ENCODE measurements around the gene CLMP.

Gene CLMP

GRCh38 chr11:123203471-123203870 is 8.4 kb upstream of the CLMP start:
- no peak overlapping the region for H3K4me3 ChIP-seq (ENCODE audit: insufficient read depth in 1 of 2, low read depth in 1 of 2, low read length in 2 of 2)
- no peak overlapping the region for H2AFZ ChIP-seq (ENCODE audit: low read depth, low read length)
- peak overlapping the region in 1 of 2 experiments; percentile 33 for H3K18ac ChIP-seq (ENCODE audit: low read depth in 1 of 2, low read length in 2 of 2)
- H3K36me3 ChIP-seq (ENCODE audit: control insufficient read depth in 1 of 2, insufficient read depth in 2 of 2, low read depth in 1 of 2, low read length in 2 of 2), result no peaks in the 10 kb centered on the region
- no peak overlapping the region for H3K4me2 ChIP-seq (ENCODE audit: low read length, poor library complexity, severe bottlenecking)
- H2BK12ac ChIP-seq (ENCODE audit: low read length in 2 of 2), result peak overlapping the region in 1 of 2 experiments; percentile 15
- 24% methylated on average over 2 of the region's 4 CpGs for WGBS
- no peak overlapping the region for H2BK120ac ChIP-seq (ENCODE audit: low read depth, low read length)
- H3K27ac ChIP-seq (ENCODE audit: low read length, poor library complexity, severe bottlenecking), result no peak overlapping the region
- H3K4me1 ChIP-seq (ENCODE audit: control insufficient read depth, insufficient read depth, low read depth, low read length), result peaks cover 3% of the 10 kb centered on the region
- no peak overlapping the region for H3K23ac ChIP-seq (ENCODE audit: low read length in 2 of 2)
- H3K27me3 ChIP-seq (ENCODE audit: control insufficient read depth in 1 of 2, insufficient read depth in 1 of 2, low read length in 2 of 2), result no peaks in the 10 kb centered on the region
- no peak overlapping the region for H2BK15ac ChIP-seq (ENCODE audit: low read depth, poor library complexity, severe bottlenecking)
- no peaks in the 10 kb centered on the region for H3K9me3 ChIP-seq (ENCODE audit: control insufficient read depth, low read length)
- DNase-seq, result no peak
- no peak overlapping the region for H2AK5ac ChIP-seq (ENCODE audit: low read length, severe bottlenecking)
- no peaks in the 10 kb centered on the region for H3K79me1 ChIP-seq (replicated peaks; ENCODE audit: low read length, poor library complexity, severe bottlenecking)
- no peak overlapping the region for H4K91ac ChIP-seq (ENCODE audit: low read length)
- no peak overlapping the region for H2BK5ac ChIP-seq (ENCODE audit: low read depth, low read length, poor library complexity, severe bottlenecking)
- H3K14ac ChIP-seq (ENCODE audit: low read length in 2 of 2), result no peak overlapping the region
- H4K8ac ChIP-seq (ENCODE audit: low read length), result no peak overlapping the region
- H3K9ac ChIP-seq (ENCODE audit: low read length), result no peak overlapping the region
- H3K4ac ChIP-seq (ENCODE audit: low read depth in 1 of 2, low read length in 2 of 2), result peak overlapping the region in 1 of 2 experiments; percentile 43

DNA sequence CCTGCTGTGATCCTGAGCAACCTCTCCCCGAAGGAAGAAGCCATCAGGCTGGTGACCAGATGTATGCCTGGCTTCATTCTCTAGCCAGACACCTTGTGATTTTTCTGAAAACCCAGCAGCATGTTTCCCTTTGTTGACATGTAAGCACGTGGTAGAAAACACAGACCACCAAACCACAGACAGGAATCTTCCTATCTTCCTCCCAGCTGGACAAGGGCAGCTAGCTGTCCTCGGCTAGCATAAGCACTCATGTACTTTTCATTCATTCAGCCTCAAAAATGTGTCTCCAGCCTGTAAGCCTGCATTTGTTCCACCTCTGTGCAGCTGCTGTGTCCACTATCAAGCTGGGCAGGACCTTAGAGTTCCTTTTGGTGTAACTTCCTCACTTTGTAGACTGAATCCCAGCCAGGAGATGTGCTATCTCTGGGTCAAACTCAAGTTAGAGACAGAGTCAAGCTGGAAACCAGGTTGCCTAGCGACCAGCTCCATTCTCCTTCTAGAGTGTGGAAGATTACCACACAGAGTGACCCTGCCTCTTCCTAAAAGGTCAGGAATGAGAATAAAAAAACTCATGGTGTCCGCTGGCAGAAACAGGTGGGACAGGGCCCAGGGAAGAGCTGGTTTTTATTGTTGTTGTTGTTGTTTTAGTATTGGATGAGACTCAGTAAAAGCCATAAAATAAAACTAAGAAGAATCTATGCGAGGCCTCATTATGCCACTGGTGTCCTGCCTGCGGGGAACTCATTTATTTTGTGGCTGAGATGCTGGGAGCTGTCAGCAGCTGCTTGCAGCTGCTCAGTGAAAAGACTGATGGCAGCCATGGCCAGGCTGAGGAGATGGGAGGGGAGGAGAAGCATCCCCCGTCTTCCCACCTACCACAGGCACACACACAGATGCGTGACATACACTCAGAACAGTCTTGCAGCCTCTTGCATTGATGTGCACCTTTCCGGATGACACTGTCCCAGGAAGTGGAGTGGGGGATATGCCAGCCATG is 7.4 kb upstream of the CLMP start:
- H3K14ac ChIP-seq (ENCODE audit: low read length in 2 of 2), result no peak overlapping the region
- H2BK5ac ChIP-seq (ENCODE audit: low read depth, low read length, poor library complexity, severe bottlenecking), result no peak overlapping the region
- peaks cover 5% of the 10 kb centered on the region for H3K4me1 ChIP-seq (ENCODE audit: control insufficient read depth, insufficient read depth, low read depth, low read length)
- no peak overlapping the region for H3K23ac ChIP-seq (ENCODE audit: low read length in 2 of 2)
- H3K79me1 ChIP-seq (replicated peaks; ENCODE audit: low read length, poor library complexity, severe bottlenecking), result no peaks in the 10 kb centered on the region
- peak overlapping the region; percentile 29 for H4K8ac ChIP-seq (ENCODE audit: low read length)
- no peak overlapping the region for H2AFZ ChIP-seq (ENCODE audit: low read depth, low read length)
- H2BK15ac ChIP-seq (ENCODE audit: low read depth, poor library complexity, severe bottlenecking), result peak overlapping the region; percentile 8
- H3K36me3 ChIP-seq (ENCODE audit: control insufficient read depth in 1 of 2, insufficient read depth in 2 of 2, low read depth in 1 of 2, low read length in 2 of 2), result no peaks in the 10 kb centered on the region
- H3K27ac ChIP-seq (ENCODE audit: low read length, poor library complexity, severe bottlenecking), result no peak overlapping the region
- H3K9me3 ChIP-seq (ENCODE audit: control insufficient read depth, low read length), result no peaks in the 10 kb centered on the region
- no peak overlapping the region for H3K4me3 ChIP-seq (ENCODE audit: insufficient read depth in 1 of 2, low read depth in 1 of 2, low read length in 2 of 2)
- peak overlapping the region; percentile 22 to 25 for H2BK12ac ChIP-seq (ENCODE audit: low read length in 2 of 2)
- no peak overlapping the region for H3K4me2 ChIP-seq (ENCODE audit: low read length, poor library complexity, severe bottlenecking)
- H3K18ac ChIP-seq (ENCODE audit: low read depth in 1 of 2, low read length in 2 of 2), result peak overlapping the region; percentile 5 to 37
- DNase-seq, result peak; percentile 87
- peak overlapping the region; percentile 66 for H4K91ac ChIP-seq (ENCODE audit: low read length)
- peak overlapping the region in 1 of 2 experiments; percentile 18 for H3K4ac ChIP-seq (ENCODE audit: low read depth in 1 of 2, low read length in 2 of 2)
- H3K9ac ChIP-seq (ENCODE audit: low read length), result no peak overlapping the region
- H2AK5ac ChIP-seq (ENCODE audit: low read length, severe bottlenecking), result no peak overlapping the region
- H3K27me3 ChIP-seq (ENCODE audit: control insufficient read depth in 1 of 2, insufficient read depth in 1 of 2, low read length in 2 of 2), result no peaks in the 10 kb centered on the region
- H2BK120ac ChIP-seq (ENCODE audit: low read depth, low read length), result no peak overlapping the region
- WGBS, result 47% methylated on average over 9 of the region's 10 CpGs

GRCh38 chr11:123200264-123200663 is 5.2 kb upstream of the CLMP start:
- H3K18ac ChIP-seq (ENCODE audit: low read depth in 1 of 2, low read length in 2 of 2), result no peak overlapping the region
- no peak overlapping the region for H3K14ac ChIP-seq (ENCODE audit: low read length in 2 of 2)
- 90% methylated on average over 2 of the region's 4 CpGs for WGBS
- H2BK5ac ChIP-seq (ENCODE audit: low read depth, low read length, poor library complexity, severe bottlenecking), result no peak overlapping the region
- H3K4me3 ChIP-seq (ENCODE audit: insufficient read depth in 1 of 2, low read depth in 1 of 2, low read length in 2 of 2), result no peak overlapping the region
- no peak overlapping the region for H2BK15ac ChIP-seq (ENCODE audit: low read depth, poor library complexity, severe bottlenecking)
- H3K79me1 ChIP-seq (replicated peaks; ENCODE audit: low read length, poor library complexity, severe bottlenecking), result peaks cover 2% of the 10 kb centered on the region
- peaks cover 18% of the 10 kb centered on the region for H3K4me1 ChIP-seq (ENCODE audit: control insufficient read depth, insufficient read depth, low read depth, low read length)
- H3K36me3 ChIP-seq (ENCODE audit: control insufficient read depth in 1 of 2, insufficient read depth in 2 of 2, low read depth in 1 of 2, low read length in 2 of 2), result no peaks in the 10 kb centered on the region
- H3K27me3 ChIP-seq (ENCODE audit: control insufficient read depth in 1 of 2, insufficient read depth in 1 of 2, low read length in 2 of 2), result no peaks in the 10 kb centered on the region
- no peak overlapping the region for H3K27ac ChIP-seq (ENCODE audit: low read length, poor library complexity, severe bottlenecking)
- no peak overlapping the region for H2AFZ ChIP-seq (ENCODE audit: low read depth, low read length)
- H3K9me3 ChIP-seq (ENCODE audit: control insufficient read depth, low read length), result no peaks in the 10 kb centered on the region
- H4K8ac ChIP-seq (ENCODE audit: low read length), result no peak overlapping the region
- no peak overlapping the region for H4K91ac ChIP-seq (ENCODE audit: low read length)
- H2AK5ac ChIP-seq (ENCODE audit: low read length, severe bottlenecking), result no peak overlapping the region
- H2BK120ac ChIP-seq (ENCODE audit: low read depth, low read length), result no peak overlapping the region
- H3K23ac ChIP-seq (ENCODE audit: low read length in 2 of 2), result no peak overlapping the region
- H2BK12ac ChIP-seq (ENCODE audit: low read length in 2 of 2), result no peak overlapping the region
- H3K4ac ChIP-seq (ENCODE audit: low read depth in 1 of 2, low read length in 2 of 2), result no peak overlapping the region
- DNase-seq, result no peak
- no peak overlapping the region for H3K9ac ChIP-seq (ENCODE audit: low read length)
- no peak overlapping the region for H3K4me2 ChIP-seq (ENCODE audit: low read length, poor library complexity, severe bottlenecking)

GRCh38 chr11:123197711-123198110 is 2.7 kb upstream of the CLMP start:
- peaks cover 0 to 5% of the 10 kb centered on the region in 2 experiments for H3K36me3 ChIP-seq (ENCODE audit: control insufficient read depth in 1 of 2, insufficient read depth in 2 of 2, low read depth in 1 of 2, low read length in 2 of 2)
- no peak overlapping the region for H3K18ac ChIP-seq (ENCODE audit: low read depth in 1 of 2, low read length in 2 of 2)
- peaks cover 22% of the 10 kb centered on the region for H3K4me1 ChIP-seq (ENCODE audit: control insufficient read depth, insufficient read depth, low read depth, low read length)
- no peak overlapping the region for H3K27ac ChIP-seq (ENCODE audit: low read length, poor library complexity, severe bottlenecking)
- no peak overlapping the region for H2BK120ac ChIP-seq (ENCODE audit: low read depth, low read length)
- no peak overlapping the region for H3K4me2 ChIP-seq (ENCODE audit: low read length, poor library complexity, severe bottlenecking)
- H2AK5ac ChIP-seq (ENCODE audit: low read length, severe bottlenecking), result no peak overlapping the region
- H3K4ac ChIP-seq (ENCODE audit: low read depth in 1 of 2, low read length in 2 of 2), result no peak overlapping the region
- H2BK15ac ChIP-seq (ENCODE audit: low read depth, poor library complexity, severe bottlenecking), result no peak overlapping the region
- H2AFZ ChIP-seq (ENCODE audit: low read depth, low read length), result no peak overlapping the region
- H3K27me3 ChIP-seq (ENCODE audit: control insufficient read depth in 1 of 2, insufficient read depth in 1 of 2, low read length in 2 of 2), result no peaks in the 10 kb centered on the region
- 30% methylated on average over 4 of the region's 4 CpGs for WGBS
- H4K91ac ChIP-seq (ENCODE audit: low read length), result no peak overlapping the region
- H3K9me3 ChIP-seq (ENCODE audit: control insufficient read depth, low read length), result no peaks in the 10 kb centered on the region
- H3K14ac ChIP-seq (ENCODE audit: low read length in 2 of 2), result no peak overlapping the region
- H3K79me1 ChIP-seq (replicated peaks; ENCODE audit: low read length, poor library complexity, severe bottlenecking), result peaks cover 5% of the 10 kb centered on the region
- H3K23ac ChIP-seq (ENCODE audit: low read length in 2 of 2), result no peak overlapping the region
- peak; percentile 79 for DNase-seq
- H3K9ac ChIP-seq (ENCODE audit: low read length), result no peak overlapping the region
- no peak overlapping the region for H2BK12ac ChIP-seq (ENCODE audit: low read length in 2 of 2)
- no peak overlapping the region for H3K4me3 ChIP-seq (ENCODE audit: insufficient read depth in 1 of 2, low read depth in 1 of 2, low read length in 2 of 2)
- peak overlapping the region; percentile 20 for H4K8ac ChIP-seq (ENCODE audit: low read length)
- H2BK5ac ChIP-seq (ENCODE audit: low read depth, low read length, poor library complexity, severe bottlenecking), result no peak overlapping the region
